A673 (cell line): ENCODE results near the gene FGF11.

Experiments
- CTCF ChIP-seq: fragments of 300-800, 200-600 bp; sonication (generic); conservative IDR thresholded peaks from 2 replicates; pipeline ENCODE4 v1.5.1; 2017; ENCODE audit warnings: low read depth, mild to moderate bottlenecking, antibody characterized with exemption, low read length, moderate library complexity, mixed read lengths
- EZH2 ChIP-seq: fragments of 200-600 bp; sonication (generic); IDR thresholded peaks from 2 replicates; pipeline ENCODE4 v1.6.1; 2017; ENCODE audit warnings: borderline replicate concordance, low read depth, mild to moderate bottlenecking, mixed read lengths, antibody characterized with exemption, low read length; ENCODE audit not compliant: poor library complexity, severe bottlenecking

GRCh38 chr17:7417056-7417655, 22.2 kb upstream of the FGF11 start:
- TF ChIP-seq CTCF (no peak), EZH2 (no peak)
